GM04503 (cell line): ENCODE results near the gene NOSIP.

Experiments used
- DNase-seq: peaks from one replicate; pipeline ENCODE4 v3.0.0-alpha.2; 2012; ENCODE audit warnings: low read depth

The NOSIP gene

GRCh38 chr19:49546825-49547565 lies 33.4 kb downstream of the NOSIP start:
- peak; percentile 78 for DNase-seq

- no peak for DNase-seq
Observed at GRCh38 chr19:49544154-49544553, 36.2 kb downstream of the NOSIP start.

- no peak for DNase-seq
Observed at GRCh38 chr19:49543032-49543431, 37.3 kb downstream of the NOSIP start.

GRCh38 chr19:49542446-49542845 lies 37.9 kb downstream of the NOSIP start:
- no peak for DNase-seq

- DNase-seq, result no peak
Observed at GRCh38 chr19:49541914-49542313, 38.4 kb downstream of the NOSIP start.

GRCh38 chr19:49539192-49539952 lies 41.0 kb downstream of the NOSIP start:
- no peak for DNase-seq

- no peak for DNase-seq
Observed at GRCh38 chr19:49538643-49539042, 41.7 kb downstream of the NOSIP start.

GRCh38 chr19:49536921-49537462 lies 43.4 kb downstream of the NOSIP start:
- no peak for DNase-seq

GRCh38 chr19:49534632-49535385 lies 45.5 kb downstream of the NOSIP start:
- DNase-seq, result no peak

GRCh38 chr19:49533551-49534488 lies 46.5 kb downstream of the NOSIP start:
- DNase-seq, result no peak

GRCh38 chr19:49530708-49531107 lies 49.6 kb downstream of the NOSIP start:
- DNase-seq, result no peak

- peak; percentile 44 for DNase-seq
Observed at GRCh38 chr19:49528211-49528771, 52.1 kb downstream of the NOSIP start.

- no peak for DNase-seq
Observed at GRCh38 chr19:49524812-49525455, 55.4 kb downstream of the NOSIP start.

- no peak for DNase-seq
Observed at GRCh38 chr19:49520705-49521319, 59.5 kb downstream of the NOSIP start.

GRCh38 chr19:49518033-49518432 lies 62.3 kb downstream of the NOSIP start:
- DNase-seq, result no peak

- no peak for DNase-seq
Observed at GRCh38 chr19:49515767-49516166, 64.6 kb downstream of the NOSIP start.

GRCh38 chr19:49514151-49514550 lies 66.2 kb downstream of the NOSIP start:
- no peak for DNase-seq

- no peak for DNase-seq
Observed at GRCh38 chr19:49513746-49514118, 66.6 kb downstream of the NOSIP start.

- DNase-seq, result no peak
Observed at GRCh38 chr19:49512970-49513745, 67.2 kb downstream of the NOSIP start.
